Prostate gland (tissue), 2 donors: ENCODE data around the gene ZCCHC24. TPM values are rescaled to one million over a fixed set of nuclear protein-coding genes. Genes with fewer than 3 reads are reported as not detected.

ENCODE experiments used
- DNase-seq: peaks from one replicate; pipeline ENCODE4 v3.0.0-alpha.2; 2019; ENCODE audit warnings: low spot score
- H3K27ac ChIP-seq, 2 donors: fragments of 200-600 bp; sonication (generic); 2 replicates each; pipeline ENCODE4 v1.5.1; 2017 to 2019
- H3K27me3 ChIP-seq: fragments of 200-600 bp; sonication (generic); replicated peaks from 2 replicates; pipeline ENCODE4 v1.5.1; 2019; ENCODE audit not compliant: insufficient read depth
- H3K36me3 ChIP-seq, 2 donors: fragments of 200-600 bp; sonication (generic); 1 replicate in 1 of 2; 2 replicates in 1 of 2; pipeline versions ENCODE4 v1.5.1 to v1.8.1; 2017 to 2019
- H3K4me1 ChIP-seq: fragments of 200-600 bp; sonication (generic); replicated peaks from 2 replicates; pipeline ENCODE4 v1.5.1; 2019
- H3K4me3 ChIP-seq, 2 donors: fragments of 200-600 bp; sonication (generic); 2 replicates each; pipeline ENCODE4 v1.5.1; 2017 to 2019
- H3K9me3 ChIP-seq: fragments of 200-600 bp; sonication (generic); 2 replicates; pipeline ENCODE4 v1.5.1; 2017
- POLR2A ChIP-seq: fragments of 450-650 bp; IDR thresholded peaks from one replicate; pipeline ENCODE4 v1.6.1; 2016; ENCODE audit warnings: antibody characterized with exemption, mild to moderate bottlenecking
- POLR2AphosphoS5 ChIP-seq: sonication (generic); formaldehyde crosslinking; IDR thresholded peaks from one replicate; pipeline ENCODE4 v1.6.1; 2017; ENCODE audit warnings: antibody characterized with exemption
- WGBS: methylation state at CpG from one replicate; pipeline ENCODE4 v1.1.5; 2018; 5-methylcytosine and 5-hydroxymethylcytosine counted together
- intact Hi-C: fragments of 100-400 bp; cut with DNase I; formaldehyde crosslinking; loops from one replicate; pipeline ENCODE4 v1.14.2; 2022
- total RNA-seq, 2 donors: library from RNA; depleted of rRNA; stranded (reverse); fragments of >200 nt; gene quantifications; one replicate each; pipeline ENCODE4 v1.1.0, GENCODE V29; 2016
- TF ChIP-seq, protein P1 (sequence below), 4 experiments: fragments of 200-600 bp in 2 of 4; fragments of 450-650 bp in 2 of 4; sonication (generic) in 2 of 4; IDR thresholded peaks; 1 replicate in 3 of 4; 2 replicates in 1 of 4; pipeline ENCODE4 v1.5.1; 2016 to 2019; ENCODE audit warnings: antibody characterized with exemption in 4 of 4, mild to moderate bottlenecking in 2 of 4, moderate library complexity in 2 of 4

ZCCHC24 gene
- total RNA-seq, 2 donors from 2014 or later, result 20.8 to 51.2 TPM

DNA sequence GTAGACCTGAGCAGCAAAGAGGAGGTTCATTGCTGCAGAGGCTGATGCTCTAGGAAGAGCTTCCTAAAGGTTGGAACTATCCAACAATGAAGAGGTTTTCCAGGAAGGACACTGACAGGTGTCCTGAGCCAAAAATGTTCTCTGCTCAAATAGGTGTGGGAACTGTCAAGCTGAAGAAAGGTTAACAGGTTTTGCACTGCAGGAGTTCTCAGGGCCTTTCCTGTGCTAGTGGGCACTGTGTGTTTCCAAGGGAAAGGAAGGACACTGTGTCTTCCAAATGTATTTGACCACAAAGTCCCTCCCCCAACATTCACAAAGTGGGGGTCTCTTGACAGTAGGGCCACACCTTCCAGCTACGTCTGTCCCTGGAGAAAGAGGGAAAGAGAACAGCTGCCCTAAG is 4.0 kb downstream of the ZCCHC24 start:
- intact Hi-C loops, result loop anchor here (5.0 kb wide), 1 partner anchor 46 kb away; no protein-coding TSS in a partner anchor
- peaks cover 12% of the 10 kb centered on the region for H3K4me1 ChIP-seq

DNA sequence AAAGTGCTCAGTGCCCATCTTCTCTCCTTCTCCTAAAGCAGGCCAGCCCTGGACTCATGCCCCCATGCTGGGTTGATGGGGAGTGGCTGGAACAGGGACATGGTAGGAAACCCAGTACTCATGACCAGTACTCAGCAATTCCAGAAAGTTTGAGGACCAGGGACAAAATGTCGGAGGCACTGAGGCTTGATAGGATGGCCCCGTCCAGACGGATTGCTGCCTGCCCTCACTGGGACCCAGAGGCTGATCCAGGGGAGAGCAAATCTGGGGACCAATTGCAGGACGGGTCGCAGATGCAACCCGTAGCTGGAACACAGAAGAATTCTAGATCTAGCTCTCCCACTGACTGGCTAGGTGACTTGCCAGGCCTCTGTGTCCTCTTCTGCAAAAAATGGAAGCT is 5.1 kb downstream of the ZCCHC24 start:
- intact Hi-C loops, result loop anchor here (5.0 kb wide), 1 partner anchor 47 kb away; no protein-coding TSS in a partner anchor
- Histone ChIP-seq H3K27ac (peak overlapping the region in 1 of 2 donors; percentile 8), H3K4me1 (peaks cover 21% of the 10 kb centered on the region), H3K9me3 (no peaks in the 10 kb centered on the region), H3K36me3 (no peaks in the 10 kb centered on the region), H3K4me3 (no peak overlapping the region), H3K27me3 (no peaks in the 10 kb centered on the region)
- DNase-seq, result no peak
- WGBS, result 100% methylated on average over 6 of the region's 6 CpGs
- TF ChIP-seq POLR2AphosphoS5 (no peak), POLR2A (no peak)
- TF ChIP-seq, protein P1, sequence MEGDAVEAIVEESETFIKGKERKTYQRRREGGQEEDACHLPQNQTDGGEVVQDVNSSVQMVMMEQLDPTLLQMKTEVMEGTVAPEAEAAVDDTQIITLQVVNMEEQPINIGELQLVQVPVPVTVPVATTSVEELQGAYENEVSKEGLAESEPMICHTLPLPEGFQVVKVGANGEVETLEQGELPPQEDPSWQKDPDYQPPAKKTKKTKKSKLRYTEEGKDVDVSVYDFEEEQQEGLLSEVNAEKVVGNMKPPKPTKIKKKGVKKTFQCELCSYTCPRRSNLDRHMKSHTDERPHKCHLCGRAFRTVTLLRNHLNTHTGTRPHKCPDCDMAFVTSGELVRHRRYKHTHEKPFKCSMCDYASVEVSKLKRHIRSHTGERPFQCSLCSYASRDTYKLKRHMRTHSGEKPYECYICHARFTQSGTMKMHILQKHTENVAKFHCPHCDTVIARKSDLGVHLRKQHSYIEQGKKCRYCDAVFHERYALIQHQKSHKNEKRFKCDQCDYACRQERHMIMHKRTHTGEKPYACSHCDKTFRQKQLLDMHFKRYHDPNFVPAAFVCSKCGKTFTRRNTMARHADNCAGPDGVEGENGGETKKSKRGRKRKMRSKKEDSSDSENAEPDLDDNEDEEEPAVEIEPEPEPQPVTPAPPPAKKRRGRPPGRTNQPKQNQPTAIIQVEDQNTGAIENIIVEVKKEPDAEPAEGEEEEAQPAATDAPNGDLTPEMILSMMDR (IDR thresholded peaks at IDR 0.05), result no peak

More for the DNA sequence above, 4.0 kb downstream of the ZCCHC24 start:
- WGBS, result 70% methylated on average over 1 of the region's 1 CpG
- Histone ChIP-seq H3K9me3 (no peaks in the 10 kb centered on the region), H3K27me3 (no peaks in the 10 kb centered on the region), H3K27ac (peak overlapping the region in 1 of 2 donors; percentile 8), H3K4me3 (no peak overlapping the region), H3K36me3 (no peaks in the 10 kb centered on the region)
- DNase-seq, result no peak
- TF ChIP-seq POLR2AphosphoS5 (no peak), POLR2A (no peak)
- TF ChIP-seq, protein P1 (IDR thresholded peaks at IDR 0.05), result no peak

DNA sequence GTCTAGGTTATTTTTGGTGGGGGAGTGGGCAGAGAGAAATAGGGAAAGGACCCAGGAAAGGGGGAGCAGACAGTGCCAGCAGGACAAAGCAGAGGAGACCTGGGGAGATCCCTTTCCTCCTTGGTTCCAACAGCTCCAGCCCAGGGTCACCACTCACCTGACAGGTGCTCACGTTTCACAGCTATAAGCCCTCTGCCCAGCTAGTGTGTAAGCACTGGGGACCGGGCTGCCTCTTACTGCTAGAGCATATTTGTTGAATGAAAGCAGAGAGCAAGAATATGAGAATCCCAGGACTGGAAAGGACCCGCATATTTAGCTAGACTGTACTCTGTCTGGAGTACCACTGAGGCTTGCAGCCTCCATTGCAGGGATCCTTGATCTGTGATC is 6.7 kb downstream of the ZCCHC24 start:
- Histone ChIP-seq H3K27ac (peak overlapping the region; percentile 30 to 79), H3K4me1 (peaks cover 21% of the 10 kb centered on the region), H3K36me3 (no peaks in the 10 kb centered on the region), H3K4me3 (no peak overlapping the region), H3K9me3 (no peaks in the 10 kb centered on the region), H3K27me3 (no peaks in the 10 kb centered on the region)
- no peak for DNase-seq
- TF ChIP-seq, protein P1 (IDR thresholded peaks at IDR 0.05), result no peak
- intact Hi-C loops, result no loop called here
- 58% methylated on average over 3 of the region's 3 CpGs for WGBS

DNA sequence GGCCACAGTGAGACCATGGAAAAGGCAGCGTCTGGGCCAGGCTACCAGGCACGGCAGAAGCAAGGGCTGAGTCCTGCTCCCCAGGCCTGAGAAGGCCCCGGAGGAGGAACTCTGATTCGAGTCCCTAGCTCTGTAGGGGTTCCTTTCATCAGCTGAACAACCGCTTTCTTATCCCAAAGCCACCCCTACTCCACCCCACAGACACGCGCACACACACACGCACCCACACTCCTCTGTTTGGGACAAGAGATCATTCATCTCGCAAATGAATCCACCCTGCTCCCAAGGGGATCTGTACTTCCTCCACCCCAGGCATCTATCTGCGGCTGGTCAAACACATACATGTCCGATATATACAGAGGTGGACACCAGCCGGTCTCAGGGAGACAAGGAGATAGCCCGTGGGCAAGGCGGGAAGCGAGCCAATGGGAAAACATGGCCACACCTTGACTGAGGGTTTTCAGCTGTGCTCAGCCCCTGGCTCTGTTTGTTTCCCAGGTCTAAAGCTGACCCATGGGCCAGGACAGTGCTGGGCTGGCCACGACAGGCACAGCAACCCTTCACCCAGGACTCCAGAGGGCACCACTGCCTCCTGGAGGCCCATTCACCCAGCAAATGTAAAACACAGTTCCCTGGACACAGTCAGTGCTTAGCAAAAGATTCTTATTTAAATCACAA is 7.3 kb downstream of the ZCCHC24 start:
- no peak overlapping the region for H3K4me3 ChIP-seq
- no peak for TF ChIP-seq POLR2AphosphoS5
- TF ChIP-seq, protein P1 (IDR thresholded peaks at IDR 0.05), result peak in 2 of 4 experiments; percentile 19 to 27
- 68% methylated on average over 16 of the region's 16 CpGs for WGBS
- H3K27ac ChIP-seq, result peak overlapping the region; percentile 30 to 79
- DNase-seq, result no peak
- no peaks in the 10 kb centered on the region for H3K27me3 ChIP-seq
- intact Hi-C loops, result no loop called here
- no peaks in the 10 kb centered on the region for H3K9me3 ChIP-seq
- no peaks in the 10 kb centered on the region for H3K36me3 ChIP-seq
- peaks cover 21% of the 10 kb centered on the region for H3K4me1 ChIP-seq

DNA sequence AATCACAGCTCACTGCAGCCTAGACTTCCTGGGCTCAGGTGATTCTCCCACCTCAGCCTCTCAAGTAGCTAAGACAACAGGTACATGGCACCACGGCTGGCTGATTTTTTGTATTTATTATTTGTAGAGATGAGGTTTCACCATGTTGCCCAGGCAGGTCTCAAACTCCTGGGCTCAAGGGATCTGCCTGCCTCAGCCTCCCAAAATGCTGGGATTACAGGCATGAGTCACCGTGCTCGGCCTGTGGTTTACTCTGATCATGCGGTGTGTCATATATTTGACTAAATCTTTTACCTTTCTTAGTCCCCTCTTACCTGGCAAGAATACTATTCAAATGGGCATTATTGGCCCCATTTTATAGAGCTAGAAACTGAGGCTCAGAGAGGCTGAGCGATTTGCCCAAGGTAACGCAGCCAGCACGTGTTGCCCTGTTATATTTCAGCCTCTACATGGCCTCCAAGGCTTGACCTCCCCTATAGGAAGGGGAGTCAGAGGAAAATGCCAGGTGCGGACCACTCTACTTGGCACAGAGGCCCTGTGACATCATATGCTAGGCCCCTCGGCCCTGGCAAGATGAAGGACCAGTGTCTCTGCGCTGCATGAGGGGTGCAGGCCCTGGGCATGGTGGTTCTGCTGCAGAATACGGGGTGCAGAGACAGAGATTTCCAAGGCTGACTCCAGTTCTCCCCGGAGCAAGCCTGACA is 8.2 kb downstream of the ZCCHC24 start:
- no peak overlapping the region for H3K4me3 ChIP-seq
- no peaks in the 10 kb centered on the region for H3K27me3 ChIP-seq
- no peaks in the 10 kb centered on the region for H3K36me3 ChIP-seq
- peak overlapping the region; percentile 10 to 79 for H3K27ac ChIP-seq
- no peaks in the 10 kb centered on the region for H3K9me3 ChIP-seq
- no peak for DNase-seq
- intact Hi-C loops, result no loop called here
- peaks cover 21% of the 10 kb centered on the region for H3K4me1 ChIP-seq
- no peak for TF ChIP-seq POLR2A
- TF ChIP-seq POLR2AphosphoS5, result no peak
- TF ChIP-seq, protein P1 (IDR thresholded peaks at IDR 0.05), result no peak
- 82% methylated on average over 12 of the region's 12 CpGs for WGBS
